Ascending aorta (tissue), 2 donors: ENCODE measurements around the gene MIB2. TPM values are rescaled to one million over a fixed set of nuclear protein-coding genes. Genes with fewer than 3 reads are reported as not detected.

Experiments
- DNase-seq, 2 donors: peaks; one replicate each; pipeline ENCODE4 v3.0.0-alpha.2; 2019; ENCODE audit warnings: low spot score in 2 of 2
- H3K27ac ChIP-seq, 2 donors: fragments of 200-600 bp; sonication (generic); one replicate each; pipeline ENCODE4 v1.5.1; 2016 to 2017; ENCODE audit warnings: mild to moderate bottlenecking in 1 of 2
- H3K27me3 ChIP-seq: fragments of 200-600 bp; sonication (generic); one replicate; pipeline ENCODE4 v1.5.1; 2017
- H3K36me3 ChIP-seq, 2 donors: fragments of 200-600 bp; sonication (generic); one replicate each; pipeline ENCODE4 v1.5.1; 2016
- H3K4me1 ChIP-seq, 2 donors: fragments of 200-600 bp; sonication (generic); one replicate each; pipeline ENCODE4 v1.5.1; 2016 to 2017; ENCODE audit warnings: mild to moderate bottlenecking in 1 of 2
- H3K4me3 ChIP-seq, 2 donors: fragments of 200-600 bp; sonication (generic); one replicate each; pipeline ENCODE4 v1.5.1; 2016 to 2017; ENCODE audit warnings: mild to moderate bottlenecking in 1 of 2
- H3K9me3 ChIP-seq, 2 donors: fragments of 200-600 bp; sonication (generic); one replicate each; pipeline ENCODE4 v1.5.1; 2016
- intact Hi-C: fragments of 100-400 bp; cut with DNase I; formaldehyde crosslinking; loops from one replicate; pipeline ENCODE4 v1.15.1; 2023
- total RNA-seq: library from RNA; depleted of rRNA; stranded (reverse); fragments of >200 nt; gene quantifications from one replicate; pipeline ENCODE4 v1.1.0, GENCODE V29; 2016
- TF ChIP-seq, protein P1 (sequence below), 3 experiments: fragments of 200-600 bp in 2 of 3; fragments of 450-650 bp in 1 of 3; sonication (generic) in 2 of 3; IDR thresholded peaks; one replicate each; pipeline ENCODE4 v1.5.1; 2016 to 2019; ENCODE audit warnings: antibody characterized with exemption in 3 of 3, mild to moderate bottlenecking in 1 of 3, moderate library complexity in 1 of 3

MIB2 gene
- total RNA-seq, 1 donor from 2014 or later, result 96.9 TPM

DNA sequence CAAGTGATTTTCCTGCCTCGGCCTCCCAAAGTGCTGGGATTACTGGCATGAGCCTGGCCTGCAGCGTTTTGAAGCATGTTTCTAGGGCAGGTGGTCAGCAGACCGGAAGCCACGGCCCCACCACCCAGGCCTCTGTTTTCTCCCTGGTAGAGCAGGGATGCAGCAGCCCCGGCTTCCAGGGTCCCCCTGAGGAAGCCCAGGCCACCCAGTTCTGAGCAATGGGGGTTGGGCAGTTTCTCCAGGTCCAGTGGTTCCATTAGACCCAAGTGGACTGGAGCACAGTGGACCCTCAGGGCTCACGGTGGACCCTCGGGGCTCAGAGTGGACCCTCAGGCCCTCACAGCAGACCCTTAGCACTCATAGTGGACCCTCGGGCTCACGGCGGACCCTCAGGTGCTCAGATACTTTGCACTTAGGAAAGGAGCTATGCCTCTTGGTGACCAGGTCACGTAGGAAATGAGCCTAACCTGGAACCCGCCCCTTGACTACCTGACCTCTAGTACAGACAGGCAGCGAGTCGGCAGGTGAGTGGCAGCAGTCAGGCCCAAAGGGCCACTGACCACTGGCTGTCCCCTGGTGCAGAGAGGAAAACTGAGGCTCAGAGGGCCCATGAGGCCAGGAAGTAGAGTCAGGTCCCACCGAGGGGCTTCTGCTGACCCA lies 10.8 kb upstream of the MIB2 start:
- intact Hi-C loops, result no loop called here
- no peaks in the 10 kb centered on the region for H3K9me3 ChIP-seq
- peaks cover 4 to 5% of the 10 kb centered on the region in 2 donors for H3K4me1 ChIP-seq
- H3K27me3 ChIP-seq, result peaks cover 6% of the 10 kb centered on the region
- TF ChIP-seq, protein P1, sequence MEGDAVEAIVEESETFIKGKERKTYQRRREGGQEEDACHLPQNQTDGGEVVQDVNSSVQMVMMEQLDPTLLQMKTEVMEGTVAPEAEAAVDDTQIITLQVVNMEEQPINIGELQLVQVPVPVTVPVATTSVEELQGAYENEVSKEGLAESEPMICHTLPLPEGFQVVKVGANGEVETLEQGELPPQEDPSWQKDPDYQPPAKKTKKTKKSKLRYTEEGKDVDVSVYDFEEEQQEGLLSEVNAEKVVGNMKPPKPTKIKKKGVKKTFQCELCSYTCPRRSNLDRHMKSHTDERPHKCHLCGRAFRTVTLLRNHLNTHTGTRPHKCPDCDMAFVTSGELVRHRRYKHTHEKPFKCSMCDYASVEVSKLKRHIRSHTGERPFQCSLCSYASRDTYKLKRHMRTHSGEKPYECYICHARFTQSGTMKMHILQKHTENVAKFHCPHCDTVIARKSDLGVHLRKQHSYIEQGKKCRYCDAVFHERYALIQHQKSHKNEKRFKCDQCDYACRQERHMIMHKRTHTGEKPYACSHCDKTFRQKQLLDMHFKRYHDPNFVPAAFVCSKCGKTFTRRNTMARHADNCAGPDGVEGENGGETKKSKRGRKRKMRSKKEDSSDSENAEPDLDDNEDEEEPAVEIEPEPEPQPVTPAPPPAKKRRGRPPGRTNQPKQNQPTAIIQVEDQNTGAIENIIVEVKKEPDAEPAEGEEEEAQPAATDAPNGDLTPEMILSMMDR (IDR thresholded peaks at IDR 0.05), result no peak
- no peaks in the 10 kb centered on the region for H3K36me3 ChIP-seq
- no peak overlapping the region for H3K27ac ChIP-seq
- no peak for DNase-seq
- no peak overlapping the region for H3K4me3 ChIP-seq

DNA sequence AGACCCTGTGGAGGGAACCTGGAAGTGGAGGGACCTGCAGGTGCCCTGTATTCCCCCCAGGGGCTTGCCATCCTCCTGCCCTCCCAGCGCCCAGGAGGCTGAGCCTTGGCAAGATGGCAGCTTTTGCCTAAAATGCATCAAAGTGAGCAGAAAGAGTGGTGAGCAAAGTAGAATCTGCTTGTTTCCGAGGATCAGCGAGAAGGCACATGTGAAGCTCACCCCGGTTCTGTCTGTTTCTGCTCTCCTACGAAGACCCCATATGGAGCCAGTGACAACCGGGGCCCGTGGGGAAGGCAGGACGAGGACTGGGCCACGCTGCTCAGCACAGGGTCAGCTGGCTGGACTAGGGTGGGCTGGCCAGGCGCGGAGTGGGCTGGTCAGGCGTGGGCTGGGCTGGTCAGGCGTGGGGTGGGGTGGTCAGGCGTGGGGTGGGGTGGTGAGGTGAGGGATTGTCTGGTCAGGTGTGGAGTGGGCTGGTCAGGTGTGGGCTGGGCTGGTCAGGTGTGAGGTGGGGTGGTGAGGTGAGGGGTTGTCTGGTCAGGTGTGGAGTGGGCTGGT lies 10.2 kb upstream of the MIB2 start:
- Histone ChIP-seq H3K4me3 (no peak overlapping the region), H3K36me3 (no peaks in the 10 kb centered on the region), H3K9me3 (no peaks in the 10 kb centered on the region), H3K4me1 (peaks cover 4 to 5% of the 10 kb centered on the region in 2 donors), H3K27ac (no peak overlapping the region), H3K27me3 (peaks cover 6% of the 10 kb centered on the region)
- DNase-seq, result no peak
- TF ChIP-seq, protein P1 (IDR thresholded peaks at IDR 0.05), result no peak
- intact Hi-C loops, result no loop called here

DNA sequence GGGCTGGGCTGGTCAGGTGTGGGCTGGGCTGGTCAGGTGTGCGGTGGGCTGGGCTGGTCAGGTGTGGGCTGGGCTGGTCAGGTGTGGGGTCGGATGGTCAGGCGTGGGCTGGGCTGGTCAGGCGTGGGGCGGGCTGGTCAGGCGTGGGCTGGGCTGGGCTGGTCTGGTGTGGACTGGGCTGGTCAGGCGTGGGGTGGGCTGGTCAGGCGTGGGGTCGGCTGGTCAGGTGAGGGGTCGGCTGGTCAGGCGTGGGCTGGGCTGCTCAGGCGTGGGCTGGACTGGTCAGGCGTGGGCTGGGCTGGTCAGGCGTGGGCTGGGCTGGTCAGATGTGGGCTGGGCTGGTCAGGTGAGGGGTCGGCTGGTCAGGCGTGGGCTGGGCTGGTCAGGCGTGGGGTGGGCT lies 9.6 kb upstream of the MIB2 start:
- Histone ChIP-seq H3K36me3 (no peaks in the 10 kb centered on the region), H3K4me1 (no peaks in the 10 kb centered on the region), H3K27ac (no peak overlapping the region), H3K9me3 (no peaks in the 10 kb centered on the region), H3K27me3 (peaks cover under 1% of the 10 kb centered on the region), H3K4me3 (no peak overlapping the region)
- DNase-seq, result no peak
- TF ChIP-seq, protein P1 (IDR thresholded peaks at IDR 0.05), result no peak
- intact Hi-C loops, result no loop called here

DNA sequence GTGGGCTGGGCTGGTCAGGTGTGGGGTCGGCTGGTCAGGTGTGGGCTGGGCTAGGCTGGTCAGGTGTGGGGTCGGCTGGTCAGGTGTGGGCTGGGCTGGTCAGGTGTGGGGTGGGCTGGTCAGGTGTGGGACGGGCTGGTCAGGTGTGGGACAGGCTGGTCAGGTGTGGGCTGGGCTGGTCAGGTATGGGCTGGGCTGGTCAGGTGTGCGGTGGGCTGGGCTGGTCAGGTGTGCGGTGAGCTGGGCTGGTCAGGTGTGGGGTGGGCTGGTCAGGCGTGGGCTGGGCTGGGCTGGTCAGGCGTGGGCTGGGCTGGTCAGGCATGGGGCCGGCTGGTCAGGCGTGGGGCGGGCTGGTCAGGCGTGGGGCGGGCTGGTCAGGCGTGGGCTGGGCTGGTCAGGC lies 9.1 kb upstream of the MIB2 start:
- TF ChIP-seq, protein P1 (IDR thresholded peaks at IDR 0.05), result no peak
- no peaks in the 10 kb centered on the region for H3K4me1 ChIP-seq

DNA sequence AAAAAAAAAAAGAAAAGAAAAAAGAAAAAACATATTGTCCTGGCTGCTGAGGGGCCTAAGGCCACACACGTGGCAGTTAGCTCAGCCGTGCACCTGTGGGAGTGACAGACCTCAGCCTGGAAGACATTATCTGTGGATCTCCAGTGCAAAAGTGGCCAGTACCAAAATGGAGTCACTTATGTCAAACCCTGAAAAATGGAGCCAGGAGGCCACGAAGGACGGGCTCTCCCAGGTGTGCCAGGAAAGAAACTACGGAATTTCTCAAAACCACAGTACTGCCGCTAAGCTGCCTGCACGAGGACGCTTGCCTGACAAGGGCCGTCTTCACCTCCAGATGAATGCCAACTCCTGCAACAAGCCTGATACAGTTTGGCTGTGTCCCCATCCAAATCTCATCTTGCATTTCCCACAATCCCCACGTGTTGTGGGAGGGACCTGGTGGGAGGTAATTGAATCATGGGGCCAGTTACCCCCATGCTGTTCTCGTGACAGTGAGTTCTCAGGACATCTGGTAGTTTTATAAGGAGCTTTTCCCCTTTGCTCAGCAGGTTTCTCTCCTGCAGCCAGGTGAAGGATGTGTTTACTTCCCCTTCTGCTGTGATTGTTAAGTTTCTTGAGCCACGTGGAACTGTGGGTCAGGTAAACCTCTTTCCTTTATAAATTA lies 5.3 kb upstream of the MIB2 start:
- peaks cover 11 to 16% of the 10 kb centered on the region in 2 donors for H3K4me1 ChIP-seq
- TF ChIP-seq, protein P1 (IDR thresholded peaks at IDR 0.05), result no peak
- no peak overlapping the region for H3K27ac ChIP-seq
- DNase-seq, result no peak
- no peaks in the 10 kb centered on the region for H3K36me3 ChIP-seq
- intact Hi-C loops, result loop anchor here (10.0 kb wide), 1 partner anchor 205 kb away; the partner anchor contains the start of gene MRPL20
- H3K9me3 ChIP-seq, result no peaks in the 10 kb centered on the region
- no peak overlapping the region for H3K4me3 ChIP-seq
- H3K27me3 ChIP-seq, result no peaks in the 10 kb centered on the region

More for the DNA sequence above, 9.1 kb upstream of the MIB2 start:
- Histone ChIP-seq H3K36me3 (no peaks in the 10 kb centered on the region), H3K27ac (no peak overlapping the region), H3K9me3 (no peaks in the 10 kb centered on the region), H3K27me3 (no peaks in the 10 kb centered on the region), H3K4me3 (no peak overlapping the region)
- DNase-seq, result no peak
- intact Hi-C loops, result no loop called here
